ENCODE measurements around the gene SUCLG2. TPM values are rescaled to one million over a fixed set of nuclear protein-coding genes. Genes with fewer than 3 reads are reported as not detected.

SUCLG2 gene
- total and polyA plus RNA-seq, 4 donors: 34.3 to 68.4 (median 44.3) TPM

DNA sequence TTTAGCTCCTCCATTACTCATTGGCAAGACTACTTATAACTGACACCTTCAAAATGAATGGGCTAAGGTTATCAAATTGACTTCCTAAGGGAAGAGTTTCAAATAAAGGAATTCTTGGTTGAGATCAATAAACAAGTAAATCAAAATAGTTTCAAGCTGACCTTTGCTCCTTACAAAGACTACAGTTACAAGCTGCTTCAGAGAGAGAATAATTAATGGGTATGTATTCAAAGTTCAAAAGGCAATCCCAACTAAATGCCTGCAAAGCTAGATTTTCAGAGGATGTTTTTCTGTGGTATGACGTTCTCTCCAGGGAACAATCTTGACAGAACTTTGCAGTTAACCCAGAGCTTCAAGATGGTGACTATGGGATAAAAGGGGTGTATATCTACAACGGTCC is 153.7 kb downstream of the SUCLG2 start:
- no peaks in the 10 kb centered on the region for H3K4me1 ChIP-seq (ENCODE audit: control insufficient read depth in 5 of 5, insufficient read depth in 5 of 5, low read length in 5 of 5)
- H3K4me3 ChIP-seq: no peak overlapping the region
- WGBS, 2 donors: 91 to 93% methylated on average over 2 of the region's 2 CpGs
- TF ChIP-seq, protein P1, sequence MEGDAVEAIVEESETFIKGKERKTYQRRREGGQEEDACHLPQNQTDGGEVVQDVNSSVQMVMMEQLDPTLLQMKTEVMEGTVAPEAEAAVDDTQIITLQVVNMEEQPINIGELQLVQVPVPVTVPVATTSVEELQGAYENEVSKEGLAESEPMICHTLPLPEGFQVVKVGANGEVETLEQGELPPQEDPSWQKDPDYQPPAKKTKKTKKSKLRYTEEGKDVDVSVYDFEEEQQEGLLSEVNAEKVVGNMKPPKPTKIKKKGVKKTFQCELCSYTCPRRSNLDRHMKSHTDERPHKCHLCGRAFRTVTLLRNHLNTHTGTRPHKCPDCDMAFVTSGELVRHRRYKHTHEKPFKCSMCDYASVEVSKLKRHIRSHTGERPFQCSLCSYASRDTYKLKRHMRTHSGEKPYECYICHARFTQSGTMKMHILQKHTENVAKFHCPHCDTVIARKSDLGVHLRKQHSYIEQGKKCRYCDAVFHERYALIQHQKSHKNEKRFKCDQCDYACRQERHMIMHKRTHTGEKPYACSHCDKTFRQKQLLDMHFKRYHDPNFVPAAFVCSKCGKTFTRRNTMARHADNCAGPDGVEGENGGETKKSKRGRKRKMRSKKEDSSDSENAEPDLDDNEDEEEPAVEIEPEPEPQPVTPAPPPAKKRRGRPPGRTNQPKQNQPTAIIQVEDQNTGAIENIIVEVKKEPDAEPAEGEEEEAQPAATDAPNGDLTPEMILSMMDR (IDR thresholded peaks at IDR 0.05; ENCODE audit: control extremely low read depth, extremely low read depth): no peak
- H3K9ac ChIP-seq (ENCODE audit: insufficient read depth in 1 of 2, low read length in 2 of 2): no peak overlapping the region
- no peaks in the 10 kb centered on the region for H3K9me3 ChIP-seq (ENCODE audit: control insufficient read depth in 4 of 4, insufficient read depth in 3 of 4, low read length in 3 of 4)
- peaks cover 3 to 5% (median 4%) of the 10 kb centered on the region in 4 donors for H3K36me3 ChIP-seq (ENCODE audit: control insufficient read depth in 4 of 4, insufficient read depth in 4 of 4, low read length in 4 of 4)
- no peak for DNase-seq
- H3K27ac ChIP-seq (ENCODE audit: low read depth in 1 of 2, low read length in 1 of 2): no peak overlapping the region
- H3K27me3 ChIP-seq (ENCODE audit: control insufficient read depth in 3 of 3, insufficient read depth in 3 of 3, low read length in 2 of 3): no peaks in the 10 kb centered on the region
- ATAC-seq (ENCODE audit: insufficient read depth, low FRiP score): no peak

DNA sequence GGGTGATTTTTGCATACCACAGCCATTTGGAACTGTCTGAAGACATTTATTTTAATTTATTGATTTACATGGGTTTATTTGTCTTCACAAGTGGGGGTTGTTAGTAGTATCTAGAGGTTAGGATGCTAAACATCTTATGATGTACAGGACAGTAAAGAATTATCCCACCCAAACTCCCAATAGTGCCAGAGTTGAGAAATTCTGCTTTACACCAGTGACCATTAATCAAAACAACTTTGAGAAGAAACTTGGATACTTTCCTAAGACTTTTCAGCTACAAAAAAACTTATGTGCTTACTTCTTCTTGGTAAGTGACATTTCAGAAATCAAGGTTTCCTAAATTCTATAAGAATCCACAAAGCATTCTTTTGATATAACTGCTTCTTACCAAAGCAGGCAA is 156.7 kb downstream of the SUCLG2 start:
- H3K27me3 ChIP-seq (ENCODE audit: control insufficient read depth in 3 of 3, insufficient read depth in 3 of 3, low read length in 2 of 3): no peaks in the 10 kb centered on the region
- H3K4me1 ChIP-seq (ENCODE audit: control insufficient read depth in 5 of 5, insufficient read depth in 5 of 5, low read length in 5 of 5): peaks cover 0 to 3% (median 0%) of the 10 kb centered on the region in 5 donors
- no peaks in the 10 kb centered on the region for H3K9me3 ChIP-seq (ENCODE audit: control insufficient read depth in 4 of 4, insufficient read depth in 3 of 4, low read length in 3 of 4)
- no peak overlapping the region for H3K9ac ChIP-seq (ENCODE audit: insufficient read depth in 1 of 2, low read length in 2 of 2)
- no peak overlapping the region for H3K4me3 ChIP-seq
- ATAC-seq (ENCODE audit: insufficient read depth, low FRiP score) (no peak), DNase-seq (no peak)
- peaks cover 0 to 5% (median under 1%) of the 10 kb centered on the region in 4 donors for H3K36me3 ChIP-seq (ENCODE audit: control insufficient read depth in 4 of 4, insufficient read depth in 4 of 4, low read length in 4 of 4)
- H3K27ac ChIP-seq (ENCODE audit: low read depth in 1 of 2, low read length in 1 of 2): no peak overlapping the region
- TF ChIP-seq, protein P1 (IDR thresholded peaks at IDR 0.05; ENCODE audit: control extremely low read depth, extremely low read depth): no peak

DNA sequence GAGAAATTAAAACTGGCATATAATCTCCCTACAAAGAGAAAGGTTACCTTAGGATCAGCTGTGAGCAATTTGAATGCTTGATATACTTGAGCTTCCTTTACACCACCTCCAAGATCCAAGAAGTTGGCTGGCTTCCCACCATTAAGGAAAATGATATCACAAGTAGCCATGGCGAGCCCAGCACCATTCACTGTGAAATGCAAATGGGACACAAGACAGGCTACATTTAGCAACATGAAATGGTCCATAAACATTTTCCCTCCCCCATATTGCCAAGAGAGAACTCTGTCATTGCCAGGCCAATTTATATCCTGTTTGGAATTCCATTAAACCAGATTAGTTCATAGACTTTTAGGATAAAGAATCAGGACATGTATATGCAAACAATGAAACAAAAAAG is 158.7 kb downstream of the SUCLG2 start:
- no peaks in the 10 kb centered on the region for H3K27me3 ChIP-seq (ENCODE audit: control insufficient read depth in 3 of 3, insufficient read depth in 3 of 3, low read length in 2 of 3)
- H3K36me3 ChIP-seq (ENCODE audit: control insufficient read depth in 4 of 4, insufficient read depth in 4 of 4, low read length in 4 of 4): peaks cover 0 to 5% (median under 1%) of the 10 kb centered on the region in 4 donors
- H3K9me3 ChIP-seq (ENCODE audit: control insufficient read depth in 4 of 4, insufficient read depth in 3 of 4, low read length in 3 of 4): no peaks in the 10 kb centered on the region
- no peak for DNase-seq
- ATAC-seq (ENCODE audit: insufficient read depth, low FRiP score): no peak
- peaks cover 0 to 3% (median 0%) of the 10 kb centered on the region in 5 donors for H3K4me1 ChIP-seq (ENCODE audit: control insufficient read depth in 5 of 5, insufficient read depth in 5 of 5, low read length in 5 of 5)
- no peak overlapping the region for H3K9ac ChIP-seq (ENCODE audit: insufficient read depth in 1 of 2, low read length in 2 of 2)
- TF ChIP-seq, protein P1 (IDR thresholded peaks at IDR 0.05; ENCODE audit: control extremely low read depth, extremely low read depth): no peak
- H3K4me3 ChIP-seq: no peak overlapping the region
- WGBS, 2 donors: 79 to 90% methylated on average over 1 of the region's 1 CpG
- H3K27ac ChIP-seq (ENCODE audit: low read depth in 1 of 2, low read length in 1 of 2): no peak overlapping the region

DNA sequence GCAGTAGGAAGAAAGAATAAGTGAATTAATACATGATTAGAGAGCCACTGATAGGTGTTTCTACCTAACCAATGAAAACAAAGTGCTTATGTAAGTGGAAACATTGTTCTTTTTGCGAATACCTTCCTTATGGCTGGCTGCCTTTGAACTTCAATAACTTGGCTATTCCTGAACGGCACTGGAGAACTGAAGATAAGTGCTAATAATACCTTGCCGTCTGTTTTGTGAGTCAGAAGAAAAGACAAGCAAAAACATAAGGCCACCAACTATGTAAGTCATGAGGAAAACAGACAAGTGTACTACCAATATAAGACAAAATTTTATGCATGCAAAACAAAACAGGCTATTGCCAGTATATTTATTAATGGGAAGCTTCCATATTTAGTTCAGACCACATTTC is 160.6 kb downstream of the SUCLG2 start:
- Histone ChIP-seq H3K9ac (ENCODE audit: insufficient read depth in 1 of 2, low read length in 2 of 2) (no peak overlapping the region), H3K4me3 (no peak overlapping the region), H3K27ac (ENCODE audit: low read depth in 1 of 2, low read length in 1 of 2) (no peak overlapping the region), H3K9me3 (ENCODE audit: control insufficient read depth in 4 of 4, insufficient read depth in 3 of 4, low read length in 3 of 4) (no peaks in the 10 kb centered on the region), H3K36me3 (ENCODE audit: control insufficient read depth in 4 of 4, insufficient read depth in 4 of 4, low read length in 4 of 4) (peaks cover 0 to 5% (median under 1%) of the 10 kb centered on the region in 4 donors), H3K27me3 (ENCODE audit: control insufficient read depth in 3 of 3, insufficient read depth in 3 of 3, low read length in 2 of 3) (no peaks in the 10 kb centered on the region), H3K4me1 (ENCODE audit: control insufficient read depth in 5 of 5, insufficient read depth in 5 of 5, low read length in 5 of 5) (peaks cover 0 to 3% (median 0%) of the 10 kb centered on the region in 5 donors)
- 91 to 93% methylated on average over 3 of the region's 3 CpGs for WGBS, 2 donors
- ATAC-seq (ENCODE audit: insufficient read depth, low FRiP score) (no peak), DNase-seq (no peak)
- TF ChIP-seq, protein P1 (IDR thresholded peaks at IDR 0.05; ENCODE audit: control extremely low read depth, extremely low read depth): no peak
